Transverse colon (tissue), 4 donors: Measurements from ENCODE around the gene SETD4. TPM values are rescaled to one million over a fixed set of nuclear protein-coding genes. Genes with fewer than 3 reads are reported as not detected.

Experiments
- DNase-seq: peaks from one replicate; pipeline ENCODE4 v3.0.0-alpha.2; 2019
- H3K27ac ChIP-seq, 4 donors: fragments of 200-600 bp; sonication (generic); 2 replicates each; pipeline ENCODE4 v1.5.1; 2016 to 2018; ENCODE audit warnings: inconsistent platforms in 4 of 4
- H3K27me3 ChIP-seq: fragments of 200-600 bp; sonication (generic); 2 replicates; pipeline ENCODE4 v1.5.1; 2017; ENCODE audit warnings: inconsistent platforms
- H3K36me3 ChIP-seq, 4 donors: fragments of 200-600 bp; sonication (generic); 2 replicates each; pipeline ENCODE4 v1.5.1; 2017 to 2019; ENCODE audit warnings: inconsistent platforms in 4 of 4
- H3K4me1 ChIP-seq, 4 donors: fragments of 200-600 bp; sonication (generic); 2 replicates each; pipeline ENCODE4 v1.5.1; 2017 to 2020; ENCODE audit warnings: inconsistent platforms in 4 of 4
- H3K4me3 ChIP-seq, 4 donors: fragments of 200-600 bp; sonication (generic); 1 replicate in 1 of 4; 2 replicates in 3 of 4; pipeline versions ENCODE4 v1.5.1 to v1.6.1; 2017 to 2019; ENCODE audit warnings: inconsistent platforms in 4 of 4
- H3K9me3 ChIP-seq, 2 donors: fragments of 200-600 bp; sonication (generic); 2 replicates each; pipeline ENCODE4 v1.5.1; 2017 to 2019; ENCODE audit warnings: inconsistent platforms in 2 of 2
- CTCF ChIP-seq, 5 experiments: fragments of 200-600 bp in 3 of 5; fragments of 450-650 bp in 2 of 5; sonication (generic) in 3 of 5; IDR thresholded peaks; 1 replicate in 2 of 5; 2 replicates in 3 of 5; pipeline ENCODE4 v1.5.1; 2016 to 2017; ENCODE audit warnings: antibody characterized with exemption in 5 of 5, inconsistent platforms in 3 of 5, mild to moderate bottlenecking in 2 of 5, moderate library complexity in 1 of 5
- EP300 ChIP-seq: sonication (generic); formaldehyde crosslinking; IDR thresholded peaks from one replicate; pipeline ENCODE4 v1.6.1; 2017; ENCODE audit warnings: antibody characterized with exemption, low read depth
- POLR2A ChIP-seq: fragments of 450-650 bp; IDR thresholded peaks from one replicate; pipeline ENCODE4 v1.6.1; 2016; ENCODE audit warnings: antibody characterized with exemption, mild to moderate bottlenecking, moderate library complexity
- POLR2AphosphoS5 ChIP-seq, 3 donors: sonication (generic); formaldehyde crosslinking; IDR thresholded peaks; one replicate each; pipeline ENCODE4 v1.6.1; 2016; ENCODE audit warnings: antibody characterized with exemption in 3 of 3
- WGBS, 2 donors: methylation state at CpG; one replicate each; pipeline ENCODE4 v1.1.5; 2018; ENCODE audit warnings: low coverage in 1 of 2; 5-methylcytosine and 5-hydroxymethylcytosine counted together
- in situ Hi-C, 4 donors: fragments of 200-750 bp; cut with MboI; loops; one replicate each; pipeline versions ENCODE4 v1.15.0 to v1.15.1; 2017; ENCODE audit warnings: low sequenced_read_pairs in 3 of 4, low pct_ligation_motif_present in 1 of 4, low pct_unique_long_range_greater_than_20kb in 1 of 4
- intact Hi-C: fragments of 100-400 bp; cut with DNase I; formaldehyde crosslinking; loops from one replicate; pipeline ENCODE4 v1.15.1; 2023; ENCODE audit warnings: low total_unique reads
- total RNA-seq, 4 donors: library from RNA; depleted of rRNA; stranded (reverse); fragments of >200 nt; gene quantifications; one replicate each; pipeline ENCODE4 v1.1.0, GENCODE V29; 2016

Gene SETD4, protein sequence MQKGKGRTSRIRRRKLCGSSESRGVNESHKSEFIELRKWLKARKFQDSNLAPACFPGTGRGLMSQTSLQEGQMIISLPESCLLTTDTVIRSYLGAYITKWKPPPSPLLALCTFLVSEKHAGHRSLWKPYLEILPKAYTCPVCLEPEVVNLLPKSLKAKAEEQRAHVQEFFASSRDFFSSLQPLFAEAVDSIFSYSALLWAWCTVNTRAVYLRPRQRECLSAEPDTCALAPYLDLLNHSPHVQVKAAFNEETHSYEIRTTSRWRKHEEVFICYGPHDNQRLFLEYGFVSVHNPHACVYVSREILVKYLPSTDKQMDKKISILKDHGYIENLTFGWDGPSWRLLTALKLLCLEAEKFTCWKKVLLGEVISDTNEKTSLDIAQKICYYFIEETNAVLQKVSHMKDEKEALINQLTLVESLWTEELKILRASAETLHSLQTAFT
- 10 to 100 TPM in 3 of 4 donors, 1 to 10 TPM in 1; 5.4 to 35.9 (median 29.4) TPM for total RNA-seq

GRCh38 chr21:36060159-36060921, at the start of gene SETD4:
SETD4 (minus strand) TSS chr21:36060526; CDS start chr21:36058888, 1,638 bp downstream.
- Histone ChIP-seq H3K9me3 (no peaks in the 10 kb centered on the region), H3K27ac (peak within 1 kb of the TSS; percentile 87 to 95 (median 94)), H3K36me3 (peaks cover 0 to 17% (median 9%) of the 10 kb centered on the region in 4 donors), H3K4me1 (peaks cover 7 to 24% (median 12%) of the 10 kb centered on the region in 4 donors), H3K27me3 (no peaks in the 10 kb centered on the region), H3K4me3 (peak within 1 kb of the TSS; percentile 57 to 77 (median 60))
- WGBS, 2 donors = 0% methylated on average over 38 of the region's 57 CpGs; no CpG with 5 or more reads in 1 of the 2 donors
- in situ Hi-C loops = no loop called here
- DNase-seq = peak; percentile 94
- TF ChIP-seq EP300 (no peak), POLR2AphosphoS5 (IDR thresholded peaks at IDR 0.05) (peak; percentile 81 to 96 (median 94)), POLR2A (peak; percentile 95)
- intact Hi-C loops = no loop called here

DNA sequence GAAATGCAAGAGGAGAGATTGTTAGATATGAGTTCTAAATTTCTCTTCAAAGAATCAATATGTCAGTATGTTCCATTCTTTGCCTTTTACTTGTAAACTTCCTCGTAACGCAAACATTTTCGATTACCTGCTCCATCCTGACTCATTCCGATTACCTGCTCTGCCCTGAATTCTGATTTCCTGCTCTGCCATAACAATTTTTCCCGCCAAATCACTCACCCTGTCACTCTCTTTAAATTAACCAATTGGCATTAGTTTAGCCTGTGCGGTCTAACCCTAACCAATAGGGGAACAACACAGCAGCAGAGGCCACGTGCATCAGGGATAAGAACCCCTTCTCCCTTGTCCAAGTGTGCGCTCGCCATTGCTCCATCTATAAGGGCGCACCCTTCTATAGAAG, 49.5 kb upstream of the SETD4 start:
- Histone ChIP-seq H3K4me1 (peaks cover 4 to 22% (median 8%) of the 10 kb centered on the region in 4 donors), H3K36me3 (no peaks in the 10 kb centered on the region), H3K4me3 (no peak overlapping the region), H3K9me3 (no peaks in the 10 kb centered on the region), H3K27ac (no peak overlapping the region), H3K27me3 (peaks cover 14% of the 10 kb centered on the region)
- no peak for DNase-seq
- 94 to 97% methylated on average over 10 of the region's 10 CpGs for whole genome bisulfite sequencing, 2 donors
- in situ Hi-C loops (no loop called here), intact Hi-C loops (no loop called here)
- no peak for TF ChIP-seq POLR2AphosphoS5 (IDR thresholded peaks at IDR 0.05)
- TF ChIP-seq POLR2A = no peak
- no peak for TF ChIP-seq EP300
- TF ChIP-seq CTCF (IDR thresholded peaks at IDR 0.05) = no peak

- no peaks in the 10 kb centered on the region for H3K9me3 ChIP-seq
- no peak overlapping the region for H3K4me3 ChIP-seq
- in situ Hi-C loops (no loop called here), intact Hi-C loops (no loop called here)
- no peak for TF ChIP-seq POLR2A
- TF ChIP-seq POLR2AphosphoS5 (IDR thresholded peaks at IDR 0.05) = no peak
- TF ChIP-seq CTCF (IDR thresholded peaks at IDR 0.05) = no peak
- no peak for TF ChIP-seq EP300
- H3K27ac ChIP-seq = no peak overlapping the region
- H3K27me3 ChIP-seq = peaks cover 14% of the 10 kb centered on the region
- DNase-seq = no peak
- peaks cover 0 to 11% (median 2%) of the 10 kb centered on the region in 4 donors for H3K4me1 ChIP-seq
- 76% methylated on average over 4 of the region's 4 CpGs; no CpG with 5 or more reads in 1 of the 2 donors for WGBS, 2 donors
- no peaks in the 10 kb centered on the region for H3K36me3 ChIP-seq
Measured at GRCh38 chr21:36105327-36105842, 45.1 kb upstream of the SETD4 start.

DNA sequence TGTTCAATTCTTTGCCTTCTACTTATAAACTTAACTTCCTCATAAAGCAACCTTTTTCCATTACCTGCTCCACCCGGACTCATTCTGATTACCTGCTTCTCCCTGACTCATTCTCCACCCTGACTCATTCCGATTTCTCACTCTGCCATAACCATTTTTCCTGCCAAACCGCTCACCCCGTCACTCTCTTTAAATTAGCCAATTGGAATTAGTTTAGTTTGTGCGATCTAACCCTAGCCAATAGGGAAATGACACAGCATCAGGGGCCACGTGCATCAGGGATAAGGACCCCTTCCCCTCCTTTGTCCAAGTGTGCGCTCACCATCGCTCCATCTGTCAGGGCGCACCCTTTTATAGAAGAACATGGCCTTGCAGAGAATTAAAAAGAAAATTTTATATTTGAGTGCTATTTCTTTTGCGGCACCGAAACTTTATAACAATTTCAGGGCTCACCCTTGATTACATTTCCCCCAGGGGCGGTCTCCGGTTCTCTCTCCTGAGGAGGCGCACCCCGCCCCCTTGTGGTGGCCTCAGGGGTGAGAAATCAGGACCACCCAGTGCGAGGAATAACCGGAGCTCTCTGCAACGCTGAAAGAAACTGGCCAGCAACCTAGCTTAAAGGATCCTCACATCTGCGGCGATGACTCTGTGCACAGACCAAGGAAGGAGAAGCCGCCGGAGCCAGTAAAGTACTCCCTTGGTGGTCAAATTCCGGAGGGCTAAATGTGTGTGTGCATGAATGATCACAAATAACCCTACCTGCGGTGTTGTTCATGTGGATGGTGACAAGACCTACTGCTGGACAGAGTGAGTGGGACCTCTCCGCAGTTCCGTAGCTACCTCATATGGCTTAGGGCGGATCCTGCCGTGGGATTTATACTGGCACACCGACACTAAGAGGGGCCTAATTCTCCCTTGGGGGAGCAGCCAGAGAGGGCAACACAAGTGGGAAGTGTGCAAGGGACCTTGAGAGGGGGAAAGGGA, 44.3 kb upstream of the SETD4 start:
- in situ Hi-C loops (no loop called here), intact Hi-C loops (no loop called here)
- no peak for TF ChIP-seq EP300
- TF ChIP-seq CTCF (IDR thresholded peaks at IDR 0.05) = peak; percentile 32 to 55 (median 37)
- TF ChIP-seq POLR2AphosphoS5 (IDR thresholded peaks at IDR 0.05) = no peak
- TF ChIP-seq POLR2A = no peak
- Histone ChIP-seq H3K36me3 (no peaks in the 10 kb centered on the region), H3K9me3 (no peaks in the 10 kb centered on the region), H3K27me3 (peaks cover 14% of the 10 kb centered on the region), H3K4me1 (peaks cover 0 to 11% (median 2%) of the 10 kb centered on the region in 4 donors), H3K27ac (no peak overlapping the region), H3K4me3 (no peak overlapping the region)
- DNase-seq = peak; percentile 34
- WGBS, 2 donors = 45 to 59% methylated on average over 13 to 29 of the region's 29 CpGs
